Subcutaneous adipose tissue (tissue), 4 donors: Measurements from ENCODE around the gene UMODL1. TPM values are rescaled to one million over a fixed set of nuclear protein-coding genes. Genes with fewer than 3 reads are reported as not detected.

ENCODE experiments used
- total RNA-seq, 4 donors: library from RNA; depleted of rRNA; stranded (reverse); fragments of >200 nt; gene quantifications; one replicate each; pipeline ENCODE4 v1.1.0, GENCODE V29; 2016
- TF ChIP-seq, protein P1 (sequence below): fragments of 450-650 bp; IDR thresholded peaks from one replicate; pipeline ENCODE4 v1.5.1; 2016; ENCODE audit warnings: low read depth, mild to moderate bottlenecking, control low read depth, antibody characterized with exemption, moderate library complexity

Gene UMODL1
- total RNA-seq, 4 donors from 2014 or later, result 0.17 to 0.19 TPM; not detected in 2

DNA sequence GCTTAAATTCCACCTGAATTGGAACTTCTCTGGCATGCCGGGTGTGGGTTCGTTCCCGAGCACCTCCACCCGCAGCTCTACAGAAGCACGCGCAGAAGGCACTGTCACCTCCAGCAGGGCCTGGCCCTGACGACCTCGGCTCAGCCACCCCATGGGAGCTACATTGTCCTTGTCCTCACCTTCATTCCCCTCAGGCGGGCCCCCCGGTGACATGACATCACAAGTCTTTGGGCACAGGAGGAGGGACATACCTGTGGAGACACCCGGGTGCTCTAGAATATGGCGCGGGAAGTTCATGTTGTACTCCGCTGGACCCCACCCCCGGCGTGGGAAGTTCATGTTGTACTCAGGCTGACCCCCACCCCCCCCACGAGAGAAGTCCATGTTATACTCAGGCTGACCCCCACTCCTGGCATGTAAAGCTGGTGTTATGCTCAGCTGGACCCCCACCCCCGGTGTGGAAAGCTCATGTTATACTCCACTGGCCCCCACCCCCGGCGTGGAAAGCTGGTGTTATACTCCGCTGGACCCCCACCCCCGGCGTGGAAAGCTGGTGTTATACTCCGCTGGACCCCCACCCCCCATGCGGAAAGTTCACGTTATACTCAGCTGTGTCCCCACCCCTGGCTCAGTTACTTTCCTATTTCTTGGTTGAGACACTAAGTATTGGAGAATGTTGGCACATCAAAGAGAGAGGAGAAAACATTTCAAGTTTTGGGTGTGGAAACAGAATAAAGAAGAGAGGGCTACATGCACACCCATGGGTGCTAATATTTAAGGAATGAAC lies 37.6 kb downstream of the UMODL1 start:
- TF ChIP-seq, protein P1, sequence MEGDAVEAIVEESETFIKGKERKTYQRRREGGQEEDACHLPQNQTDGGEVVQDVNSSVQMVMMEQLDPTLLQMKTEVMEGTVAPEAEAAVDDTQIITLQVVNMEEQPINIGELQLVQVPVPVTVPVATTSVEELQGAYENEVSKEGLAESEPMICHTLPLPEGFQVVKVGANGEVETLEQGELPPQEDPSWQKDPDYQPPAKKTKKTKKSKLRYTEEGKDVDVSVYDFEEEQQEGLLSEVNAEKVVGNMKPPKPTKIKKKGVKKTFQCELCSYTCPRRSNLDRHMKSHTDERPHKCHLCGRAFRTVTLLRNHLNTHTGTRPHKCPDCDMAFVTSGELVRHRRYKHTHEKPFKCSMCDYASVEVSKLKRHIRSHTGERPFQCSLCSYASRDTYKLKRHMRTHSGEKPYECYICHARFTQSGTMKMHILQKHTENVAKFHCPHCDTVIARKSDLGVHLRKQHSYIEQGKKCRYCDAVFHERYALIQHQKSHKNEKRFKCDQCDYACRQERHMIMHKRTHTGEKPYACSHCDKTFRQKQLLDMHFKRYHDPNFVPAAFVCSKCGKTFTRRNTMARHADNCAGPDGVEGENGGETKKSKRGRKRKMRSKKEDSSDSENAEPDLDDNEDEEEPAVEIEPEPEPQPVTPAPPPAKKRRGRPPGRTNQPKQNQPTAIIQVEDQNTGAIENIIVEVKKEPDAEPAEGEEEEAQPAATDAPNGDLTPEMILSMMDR, result no peak

DNA sequence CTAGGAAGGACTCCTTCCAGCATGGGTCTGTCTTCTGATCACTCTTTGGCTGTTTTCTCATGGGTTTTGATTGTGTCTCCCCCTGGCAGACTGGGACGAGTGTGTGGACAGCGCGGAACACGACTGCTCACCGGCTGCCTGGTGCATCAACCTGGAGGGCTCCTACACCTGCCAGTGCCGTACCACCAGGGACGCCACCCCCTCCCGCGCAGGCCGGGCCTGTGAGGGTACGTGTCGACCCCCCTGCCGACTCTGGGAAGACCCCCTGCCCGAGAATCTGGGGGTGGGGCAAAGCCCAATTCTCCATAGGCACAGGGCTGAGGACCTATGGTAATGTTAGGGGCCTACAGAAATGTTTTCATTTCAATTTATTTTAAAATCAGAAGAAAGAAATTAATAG lies 38.4 kb downstream of the UMODL1 start:
- TF ChIP-seq, protein P1, result no peak

DNA sequence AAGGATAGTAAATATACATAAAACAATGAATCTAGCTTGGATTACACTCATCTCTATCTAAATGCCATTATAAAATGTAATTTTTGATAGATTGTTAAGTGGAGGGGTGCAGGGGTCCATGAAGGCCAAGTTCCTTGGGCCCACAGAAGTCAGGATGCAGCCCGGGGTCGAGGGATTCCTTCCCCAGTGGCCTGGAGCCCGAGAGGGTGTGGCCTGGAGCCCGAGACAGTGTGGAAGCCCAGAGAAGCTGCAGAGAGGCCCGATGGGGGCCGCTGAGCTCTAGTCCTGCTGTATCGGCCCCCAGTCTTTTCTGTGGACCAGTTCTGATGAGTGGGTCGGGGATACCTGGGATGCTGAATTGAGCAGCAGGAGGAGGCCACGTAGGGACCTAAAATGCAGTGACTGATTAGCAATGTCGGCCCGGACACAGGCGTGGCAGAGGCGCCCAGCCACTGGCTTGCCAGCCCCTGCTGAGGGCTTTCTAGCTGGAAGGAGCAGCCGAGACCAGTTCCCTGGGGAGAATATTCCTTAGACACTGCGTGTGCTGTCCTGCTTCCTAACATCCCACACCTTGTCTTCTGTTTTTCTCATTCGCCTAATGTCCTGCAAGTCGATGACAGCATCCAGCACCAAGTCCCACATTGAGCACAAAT lies 38.9 kb downstream of the UMODL1 start:
- TF ChIP-seq, protein P1, result no peak

DNA sequence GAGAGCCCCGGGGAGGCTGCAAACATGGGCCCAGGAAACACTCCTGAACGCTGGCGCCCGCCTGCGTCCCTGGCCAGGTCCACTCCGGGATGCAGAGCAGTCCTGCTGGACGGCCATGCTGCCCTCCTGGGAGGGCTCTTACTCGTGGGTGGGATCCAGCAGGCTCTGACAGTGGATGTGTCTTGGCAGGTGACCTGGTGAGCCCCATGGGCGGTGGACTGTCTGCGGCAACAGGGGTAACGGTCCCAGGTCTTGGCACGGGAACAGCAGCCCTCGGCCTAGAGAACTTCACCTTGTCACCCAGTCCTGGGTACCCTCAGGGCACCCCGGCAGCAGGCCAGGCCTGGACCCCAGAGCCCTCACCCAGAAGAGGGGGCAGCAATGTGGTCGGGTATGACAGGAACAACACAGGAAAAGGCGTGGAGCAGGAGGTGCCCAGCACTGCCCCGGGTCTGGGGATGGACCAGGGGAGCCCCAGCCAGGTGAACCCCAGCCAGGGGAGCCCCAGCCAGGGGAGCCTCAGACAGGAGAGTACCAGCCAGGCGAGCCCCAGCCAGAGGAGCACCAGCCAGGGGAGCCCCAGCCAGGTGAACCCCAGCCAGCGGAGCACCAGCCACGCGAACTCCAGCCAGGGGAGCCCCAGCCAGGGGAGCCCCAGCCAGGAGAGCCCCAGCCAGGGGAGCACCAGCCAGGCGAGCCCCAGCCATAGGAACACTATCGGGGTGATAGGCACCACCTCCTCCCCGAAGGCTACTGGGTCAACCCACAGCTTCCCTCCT lies 39.8 kb downstream of the UMODL1 start:
- TF ChIP-seq, protein P1, result no peak

DNA sequence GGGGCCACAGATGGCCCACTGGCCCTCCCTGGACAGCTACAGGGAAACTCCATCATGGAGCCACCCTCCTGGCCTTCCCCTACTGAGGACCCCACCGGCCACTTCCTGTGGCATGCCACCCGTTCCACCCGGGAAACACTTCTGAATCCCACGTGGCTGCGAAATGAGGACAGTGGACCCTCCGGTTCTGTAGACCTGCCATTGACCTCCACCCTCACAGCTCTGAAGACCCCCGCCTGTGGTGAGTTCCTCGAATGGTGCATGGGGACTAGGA lies 40.3 kb downstream of the UMODL1 start:
- TF ChIP-seq, protein P1, result no peak

DNA sequence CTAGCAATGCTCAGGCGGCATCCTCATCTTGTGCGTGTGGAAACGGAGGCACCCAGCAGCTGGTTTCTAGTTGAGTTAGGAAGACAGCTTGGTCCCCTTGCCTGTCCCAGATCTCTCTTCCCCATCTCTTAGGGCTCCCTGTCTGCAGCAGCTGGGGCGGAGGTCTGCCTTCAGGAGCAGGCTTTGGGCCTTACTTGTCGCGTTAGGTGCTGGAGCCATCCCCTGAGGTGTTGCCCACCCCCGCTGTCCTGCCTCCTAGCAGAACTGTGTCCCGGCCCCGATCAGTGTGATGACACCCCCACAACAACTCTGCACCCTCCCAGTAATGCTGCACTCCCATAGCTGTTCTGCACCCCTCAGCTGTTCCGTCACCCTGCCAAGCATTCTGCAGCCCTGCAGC lies 40.7 kb downstream of the UMODL1 start:
- TF ChIP-seq, protein P1, result no peak

DNA sequence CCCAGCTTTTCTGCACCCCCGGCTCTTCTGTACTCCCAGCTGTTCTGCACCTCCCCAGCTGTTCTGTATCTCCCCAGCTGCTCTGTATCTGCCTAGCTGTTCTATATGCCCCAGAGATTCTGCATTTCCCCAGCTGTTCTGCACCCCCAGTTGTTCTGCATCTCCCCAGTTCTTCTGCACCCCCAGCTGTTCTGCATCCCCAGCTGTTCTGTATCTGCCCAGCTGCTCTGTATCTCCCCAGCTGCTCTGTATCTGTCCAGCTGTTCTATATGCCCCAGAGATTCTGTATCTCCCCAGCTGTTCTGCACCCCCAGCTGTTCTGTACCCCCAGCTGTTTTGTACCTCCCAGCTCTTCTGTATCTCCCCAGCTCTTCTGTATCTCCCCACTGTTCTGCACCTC lies 41.1 kb downstream of the UMODL1 start:
- TF ChIP-seq, protein P1, result no peak
